Muscle of back (tissue), 11 donors: ENCODE measurements around the gene VWA8. TPM values are rescaled to one million over a fixed set of nuclear protein-coding genes. Genes with fewer than 3 reads are reported as not detected.

Experiments used
- DNase-seq, 3 donors: peaks; one replicate each; pipeline versions ENCODE4 v3.0.0 to v3.0.0-alpha.2; 2013
- polyA plus RNA-seq, 10 donors: library from polyadenylated mRNA; unstranded; fragments of 120-200 nt; gene quantifications; one replicate each; pipeline ENCODE4 v1.2.1, GENCODE V29; 2013; ENCODE audit not compliant: insufficient read length in 10 of 10

VWA8 gene
- polyA plus RNA-seq, 10 donors = 7.1 to 12.2 (median 9.8) TPM

DNA sequence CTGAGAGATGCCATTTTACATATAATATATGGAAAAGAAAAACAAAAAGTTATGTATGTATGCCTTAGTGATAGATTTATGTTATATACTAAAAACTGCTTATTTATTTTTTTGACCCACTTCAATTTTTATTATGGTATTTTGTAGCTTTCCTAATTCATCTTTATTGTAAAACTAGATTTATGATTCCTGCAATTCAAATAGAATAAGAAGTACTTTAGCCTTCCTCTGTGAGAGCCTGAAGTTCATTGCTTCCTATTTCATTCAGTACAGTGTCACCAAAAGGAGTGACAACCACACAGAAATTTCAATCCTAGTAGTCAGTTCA, 345.4 kb downstream of the VWA8 start:
- DNase-seq = no peak

- peak in 1 of 3 donors; percentile 36 for DNase-seq
Measured at GRCh38 chr13:41614671-41615527, 346.0 kb downstream of the VWA8 start.

DNA sequence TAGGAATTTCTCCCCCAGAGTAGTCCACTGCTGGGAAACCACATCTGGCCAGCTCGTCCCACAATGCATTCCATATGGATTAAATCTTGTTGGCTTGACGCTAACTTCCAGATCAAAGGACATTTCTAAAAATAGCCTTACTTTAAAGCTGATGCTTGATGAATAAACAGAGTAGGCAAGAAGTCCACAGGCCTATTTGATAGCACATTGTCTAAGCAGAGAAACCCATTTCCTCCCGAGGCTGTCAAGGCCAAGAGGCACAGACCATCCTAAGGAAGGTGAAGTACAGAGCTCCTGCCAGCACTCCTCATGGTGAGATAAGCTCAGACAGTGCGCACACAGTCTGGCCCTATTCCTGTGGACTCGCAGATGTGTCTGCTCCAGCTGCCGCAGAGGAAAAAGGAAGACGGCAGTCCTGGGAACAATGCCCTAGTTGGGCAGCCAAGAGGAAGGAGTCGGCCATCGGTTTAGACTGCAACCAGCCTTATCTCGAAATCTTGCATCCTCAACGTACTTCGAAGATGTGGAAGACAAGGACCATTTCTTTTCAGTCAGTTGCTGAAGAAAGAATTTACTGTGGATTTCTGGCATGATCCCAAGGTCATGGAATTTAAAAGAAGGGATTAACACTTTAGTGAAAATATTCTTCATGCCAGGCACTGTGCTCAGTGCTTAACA, 346.8 kb downstream of the VWA8 start:
- peak; percentile 54 to 82 (median 77) for DNase-seq

DNA sequence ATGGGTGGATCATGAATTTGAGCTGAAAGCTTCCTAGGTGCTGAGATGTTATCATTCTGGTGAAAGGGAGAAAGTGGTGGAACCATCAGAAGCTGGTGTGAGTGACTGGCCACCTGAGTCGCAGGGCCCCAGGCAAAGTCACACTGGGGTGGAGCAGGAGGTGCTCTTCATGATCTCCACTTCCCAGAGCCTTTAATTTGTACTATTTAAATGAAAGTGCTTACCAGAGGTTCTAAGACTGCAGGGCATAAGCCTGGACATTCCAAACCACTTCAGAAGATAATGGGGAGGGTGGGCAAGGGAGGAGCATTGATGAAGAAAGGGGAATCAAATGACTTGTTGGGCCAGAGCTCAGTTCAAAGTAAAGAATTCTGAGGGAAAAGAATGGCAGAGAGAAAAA, 347.4 kb downstream of the VWA8 start:
- DNase-seq = no peak

- no peak for DNase-seq
Measured at GRCh38 chr13:41611385-41611784, 349.5 kb downstream of the VWA8 start.

DNA sequence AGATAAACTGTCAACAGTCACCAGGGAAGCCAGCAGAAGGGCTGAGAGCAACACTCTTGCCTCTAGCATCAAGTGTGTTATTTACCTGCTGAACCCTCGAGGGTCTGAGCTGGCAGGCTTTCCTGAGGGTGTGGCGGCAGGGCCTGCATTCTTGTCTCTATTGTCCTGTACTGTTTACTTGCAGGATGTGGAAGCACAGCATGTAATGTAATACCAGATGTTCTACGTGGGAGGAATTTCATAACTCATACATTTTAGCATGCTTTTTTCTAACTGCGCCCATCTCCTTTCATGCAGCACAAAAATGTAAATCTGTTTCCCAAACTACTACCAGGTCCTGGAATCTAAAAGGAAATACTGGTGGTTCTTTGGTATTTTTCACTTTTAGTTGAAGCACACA, 350.5 kb downstream of the VWA8 start:
- DNase-seq = peak; percentile 28 to 63 (median 59)

DNA sequence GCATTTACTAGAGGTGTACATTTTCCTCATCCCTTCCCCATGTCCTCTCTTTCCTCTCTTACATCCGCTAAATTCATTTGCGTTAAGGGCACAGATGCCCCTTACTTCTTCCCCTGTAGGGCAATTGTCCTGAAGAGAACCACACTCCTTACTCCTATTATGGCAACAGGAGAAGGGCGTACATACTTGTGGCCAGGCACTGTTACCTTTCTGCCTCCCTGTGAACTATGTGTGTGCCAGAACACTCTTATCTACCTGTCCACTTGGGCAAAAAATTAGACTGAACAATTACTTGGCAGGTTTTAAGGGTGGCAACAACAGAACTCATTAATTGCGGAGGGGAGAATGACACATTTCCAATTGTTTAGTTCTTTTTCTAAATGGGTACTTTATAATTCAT, 351.1 kb downstream of the VWA8 start:
- no peak for DNase-seq

DNA sequence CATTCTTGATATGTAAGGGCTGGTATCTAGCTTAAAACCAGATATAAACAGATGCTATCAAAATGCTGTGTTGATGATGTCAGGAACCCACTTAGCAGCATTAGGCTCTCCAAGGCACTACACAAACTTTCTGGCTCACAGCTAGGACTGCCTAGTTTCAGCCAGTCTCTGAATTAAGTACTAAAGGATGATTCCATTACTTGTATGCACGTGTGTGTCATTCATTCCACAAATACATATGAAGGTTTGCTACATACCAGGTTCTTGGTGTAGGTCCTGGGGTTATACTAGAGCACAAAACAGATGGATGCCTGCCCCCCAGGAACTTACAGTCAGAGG, 352.1 kb downstream of the VWA8 start:
- no peak for DNase-seq

GRCh38 chr13:41608111-41608838, 352.6 kb downstream of the VWA8 start:
- no peak for DNase-seq

GRCh38 chr13:41606646-41607045, 354.3 kb downstream of the VWA8 start:
- no peak for DNase-seq

GRCh38 chr13:41605319-41606285, 355.3 kb downstream of the VWA8 start:
- DNase-seq = no peak

DNA sequence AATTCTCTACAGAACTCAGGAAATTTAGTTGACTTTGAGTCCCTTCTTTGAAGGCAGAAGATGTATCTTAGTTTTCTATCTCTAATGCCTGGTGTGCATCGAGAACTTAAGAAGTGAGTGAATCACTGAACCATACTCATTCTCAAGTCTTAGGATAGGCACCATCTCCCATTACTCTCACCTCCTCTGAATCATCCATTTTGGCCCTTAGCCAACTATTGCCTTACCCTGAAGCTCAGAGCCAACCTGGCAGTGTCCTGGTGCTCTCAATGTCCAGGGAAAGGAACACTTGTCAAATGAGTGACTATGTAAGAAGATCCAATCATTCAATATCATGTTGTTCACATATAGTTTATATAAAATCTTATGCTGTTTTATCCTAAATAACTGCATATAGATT, 357.0 kb downstream of the VWA8 start:
- DNase-seq = no peak

DNA sequence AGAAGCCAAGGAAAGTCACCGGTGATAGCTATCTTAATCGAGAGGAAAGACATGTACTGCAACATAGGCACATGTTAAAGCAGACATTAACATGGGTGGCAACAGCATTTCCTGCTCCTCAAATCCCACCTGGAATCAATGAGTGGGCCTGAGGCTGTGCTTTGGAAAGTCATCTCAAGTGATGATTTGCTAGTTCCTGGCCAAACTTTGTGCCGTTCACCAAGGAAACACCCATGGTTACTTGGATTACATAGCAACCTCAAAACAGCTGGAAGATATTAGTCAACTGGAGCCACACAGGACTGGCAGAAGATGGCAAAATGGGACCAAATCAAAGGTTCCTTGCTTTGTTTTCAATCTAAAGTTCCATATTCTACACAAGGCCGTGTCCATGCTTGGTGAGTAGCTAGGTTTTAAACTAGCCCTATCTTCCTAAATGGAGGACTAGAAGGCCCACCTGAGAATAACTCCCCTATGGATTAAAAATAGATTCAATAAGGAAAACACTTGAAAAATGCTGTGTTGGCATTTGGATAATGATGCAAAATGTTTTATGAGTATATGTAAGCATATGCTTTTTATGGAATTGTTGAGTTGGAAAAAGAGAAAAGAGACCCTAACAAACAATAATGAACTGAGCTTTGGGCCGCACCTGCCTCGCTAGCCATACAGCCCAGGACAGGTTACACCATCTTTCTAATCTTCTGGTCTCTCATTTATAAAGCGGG, 359.0 kb downstream of the VWA8 start:
- no peak for DNase-seq

DNA sequence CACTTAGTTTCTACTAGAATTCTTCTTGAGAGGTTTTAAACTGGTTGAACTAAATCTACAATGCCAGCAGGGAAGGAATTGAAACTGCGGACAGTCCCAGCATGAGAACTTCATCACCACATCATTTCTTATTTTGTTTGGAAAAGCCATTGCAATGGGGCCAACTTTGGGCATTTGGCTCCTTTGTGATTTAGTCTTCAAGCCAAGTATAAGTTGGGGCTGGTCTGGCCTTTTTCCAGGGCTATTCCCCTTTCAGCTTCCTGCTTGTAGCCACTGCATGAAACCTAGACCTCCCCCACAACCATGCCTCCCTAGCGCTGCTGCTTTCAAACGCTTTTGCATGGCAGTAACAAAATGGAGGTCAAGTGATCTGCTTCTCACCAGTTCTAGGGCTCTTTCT, 361.3 kb downstream of the VWA8 start:
- DNase-seq = no peak

DNA sequence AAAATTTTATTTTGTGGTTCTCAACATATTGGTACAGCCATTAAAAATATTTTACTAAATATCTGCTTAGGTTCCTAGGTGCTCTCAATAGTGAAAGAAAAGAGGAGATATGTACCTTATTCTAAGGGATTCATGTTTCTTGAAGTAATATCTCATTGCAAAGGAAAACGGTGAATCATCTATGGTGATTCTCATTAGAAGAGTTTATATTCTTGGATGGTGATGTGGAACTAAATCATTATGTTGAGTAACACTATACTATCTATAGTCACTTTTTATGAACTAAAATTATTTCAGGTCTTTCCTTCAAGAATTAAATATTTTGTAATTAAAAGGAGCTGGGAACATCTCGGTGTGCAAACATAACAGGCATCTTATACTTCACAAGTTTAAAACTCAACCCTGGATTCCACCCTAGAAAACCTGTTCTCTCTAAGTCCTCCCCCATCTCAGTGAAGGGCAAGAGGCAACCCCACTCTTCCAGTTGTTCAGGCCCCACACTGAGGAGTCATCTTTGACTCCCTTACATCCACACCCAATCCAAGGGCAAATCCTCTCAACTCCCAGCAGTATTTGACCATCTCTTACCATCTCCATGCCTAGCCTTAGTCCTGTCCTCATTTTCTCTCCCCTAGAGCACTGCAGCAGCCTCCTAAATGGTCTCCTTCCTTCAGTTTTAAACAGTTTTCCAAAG, 363.4 kb downstream of the VWA8 start:
- DNase-seq = no peak

DNA sequence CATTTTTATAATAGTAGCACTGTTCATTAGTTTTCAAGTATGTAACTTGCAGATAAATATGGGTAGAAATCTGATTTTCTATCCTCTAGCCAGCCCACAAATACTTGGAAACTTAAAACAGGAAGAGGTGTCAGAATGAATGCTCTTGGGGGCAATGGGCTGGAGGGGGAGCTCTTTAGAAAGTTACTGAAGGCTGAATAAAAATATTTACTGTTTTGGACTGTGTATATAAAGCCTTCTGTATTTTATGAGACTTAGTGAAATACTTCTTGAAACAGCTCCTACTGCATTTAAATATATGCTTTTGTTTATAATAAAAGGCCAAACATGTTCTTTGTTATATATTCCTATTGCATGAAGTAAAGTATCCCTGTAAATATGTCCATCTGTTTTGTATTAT, 364.7 kb downstream of the VWA8 start:
- DNase-seq = peak in 1 of 3 donors; percentile 32

DNA sequence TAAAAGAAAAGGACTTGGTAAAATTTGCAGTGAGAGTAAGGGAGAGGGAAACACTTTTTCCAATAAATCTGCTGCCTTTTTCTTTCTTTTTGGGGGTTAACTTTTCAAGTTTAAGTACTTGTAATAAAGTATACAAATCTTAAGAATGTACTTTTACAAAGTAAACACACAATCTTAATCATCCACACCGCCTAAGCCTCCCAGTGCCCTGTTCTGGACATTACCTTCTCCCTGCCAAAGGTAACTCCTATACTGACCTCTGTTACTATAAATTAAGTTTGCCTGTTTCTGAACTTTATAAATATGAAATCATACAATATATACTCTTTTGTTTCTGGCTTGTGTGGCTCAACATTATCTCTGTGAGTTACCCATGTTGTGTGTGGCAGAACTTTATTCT, 365.6 kb downstream of the VWA8 start:
- no peak for DNase-seq

- no peak for DNase-seq
Measured at GRCh38 chr13:41590643-41591042, 370.3 kb downstream of the VWA8 start.

DNA sequence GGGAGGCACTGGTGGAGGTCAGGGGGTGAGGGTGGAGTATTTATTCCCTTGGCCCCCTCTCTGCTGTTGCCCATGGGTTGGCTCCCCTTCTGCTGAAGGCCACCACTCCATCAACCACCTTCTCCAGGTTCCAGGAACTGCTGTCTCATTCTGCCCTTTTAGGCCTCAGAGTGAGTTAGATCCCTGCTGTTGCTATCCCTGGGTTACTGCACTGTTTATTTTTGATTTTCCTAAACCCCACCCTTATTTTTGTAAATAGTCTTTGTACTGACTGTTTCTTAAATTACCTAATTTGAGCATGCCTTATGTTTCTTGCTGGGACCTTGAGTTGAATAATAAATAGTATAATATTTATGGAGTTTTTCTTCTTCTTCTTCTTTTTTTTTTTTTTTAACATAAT, 370.8 kb downstream of the VWA8 start:
- no peak for DNase-seq

- DNase-seq = no peak
Measured at GRCh38 chr13:41589434-41589833, 371.5 kb downstream of the VWA8 start.
